Thyroid gland (tissue), 4 donors: ENCODE results near the gene MEI1.

Source experiments
- POLR2A ChIP-seq, 2 donors: fragments of 450-650 bp; IDR thresholded peaks; one replicate each; pipeline ENCODE4 v1.6.1; 2017; ENCODE audit warnings: antibody characterized with exemption in 2 of 2, mild to moderate bottlenecking in 2 of 2, moderate library complexity in 1 of 2
- TF ChIP-seq, protein P1 (sequence below), 6 experiments: fragments of 200-600 bp in 3 of 6; fragments of 450-650 bp in 3 of 6; sonication (generic) in 3 of 6; IDR thresholded peaks; one replicate each; pipeline ENCODE4 v1.5.1; 2016 to 2019; ENCODE audit warnings: antibody characterized with exemption in 6 of 6, mild to moderate bottlenecking in 2 of 6, inconsistent platforms in 1 of 6, moderate library complexity in 1 of 6

GRCh38 chr22:41732096-41732772 lies 32.9 kb downstream of the MEI1 start:
- TF ChIP-seq, protein P1, sequence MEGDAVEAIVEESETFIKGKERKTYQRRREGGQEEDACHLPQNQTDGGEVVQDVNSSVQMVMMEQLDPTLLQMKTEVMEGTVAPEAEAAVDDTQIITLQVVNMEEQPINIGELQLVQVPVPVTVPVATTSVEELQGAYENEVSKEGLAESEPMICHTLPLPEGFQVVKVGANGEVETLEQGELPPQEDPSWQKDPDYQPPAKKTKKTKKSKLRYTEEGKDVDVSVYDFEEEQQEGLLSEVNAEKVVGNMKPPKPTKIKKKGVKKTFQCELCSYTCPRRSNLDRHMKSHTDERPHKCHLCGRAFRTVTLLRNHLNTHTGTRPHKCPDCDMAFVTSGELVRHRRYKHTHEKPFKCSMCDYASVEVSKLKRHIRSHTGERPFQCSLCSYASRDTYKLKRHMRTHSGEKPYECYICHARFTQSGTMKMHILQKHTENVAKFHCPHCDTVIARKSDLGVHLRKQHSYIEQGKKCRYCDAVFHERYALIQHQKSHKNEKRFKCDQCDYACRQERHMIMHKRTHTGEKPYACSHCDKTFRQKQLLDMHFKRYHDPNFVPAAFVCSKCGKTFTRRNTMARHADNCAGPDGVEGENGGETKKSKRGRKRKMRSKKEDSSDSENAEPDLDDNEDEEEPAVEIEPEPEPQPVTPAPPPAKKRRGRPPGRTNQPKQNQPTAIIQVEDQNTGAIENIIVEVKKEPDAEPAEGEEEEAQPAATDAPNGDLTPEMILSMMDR (IDR thresholded peaks at IDR 0.05), result no peak
- TF ChIP-seq POLR2A (IDR thresholded peaks at IDR 0.05), result no peak
